RWPE1 (cell line): Measurements from ENCODE around the gene CAMK1D.

ENCODE experiments used
- CTCF ChIA-PET: fragments of 350-600 bp; sonication (Branson Sonifier 250); formaldehyde crosslinking; extraction: SDS; loops from one replicate; lab custom pipeline; 2021; lab: Yijun Ruan, JAX
- POLR2A ChIA-PET: fragments of 400-600 bp; formaldehyde crosslinking; extraction: SDS; loops from one replicate; lab custom pipeline; 2020; ENCODE audit warnings: antibody characterized with exemption; ENCODE audit not compliant: low non-redundant PET; lab: Yijun Ruan, JAX
- DNase-seq: peaks from one replicate; pipeline ENCODE4 v3.0.0; 2012; ENCODE audit warnings: low spot score
- H3K27ac ChIP-seq: fragments of 450-650 bp; 2 replicates; pipeline ENCODE4 v1.5.1; 2017
- TF ChIP-seq, protein P1 (sequence below): fragments of 450-650 bp; conservative IDR thresholded peaks from 2 replicates; pipeline ENCODE4 v1.5.1; 2017; ENCODE audit warnings: low read depth, mild to moderate bottlenecking

Gene CAMK1D

DNA sequence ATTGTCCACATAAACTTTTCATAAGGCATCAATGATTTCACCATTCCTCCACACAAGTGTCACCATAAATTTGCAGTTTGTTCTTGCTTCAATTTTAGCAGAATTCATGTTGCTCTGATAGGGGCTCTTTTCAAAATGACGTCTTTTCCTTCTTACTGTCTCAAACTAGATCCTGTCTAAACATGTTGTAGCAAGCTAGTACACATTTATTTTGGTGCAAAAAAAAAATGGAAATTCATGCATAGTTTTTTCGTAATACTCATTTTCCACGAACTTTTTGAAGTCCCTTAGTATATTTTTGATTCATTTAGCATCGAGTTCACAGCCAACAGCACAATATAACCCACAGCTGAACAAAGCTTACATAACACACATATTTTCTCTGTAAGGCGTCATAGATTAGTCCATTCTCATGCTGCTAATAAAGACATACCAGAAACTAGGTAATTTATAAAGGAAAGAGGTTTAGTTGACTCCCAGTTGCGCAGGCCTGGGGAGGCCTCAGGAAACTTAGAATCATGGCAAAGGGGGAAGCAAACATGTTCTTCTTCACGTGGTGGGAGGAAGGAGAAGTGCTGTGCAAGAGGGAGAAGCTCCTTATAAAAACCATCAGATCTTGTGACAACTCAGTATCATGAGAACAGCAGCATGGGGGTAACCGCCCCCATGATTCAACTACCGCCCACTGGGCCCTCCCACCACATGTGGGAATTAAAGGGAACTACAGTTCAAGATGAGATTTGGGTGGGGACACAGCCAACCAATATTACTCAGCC, 350.6 kb downstream of the CAMK1D start:
- POLR2A ChIA-PET, result no interaction called here
- DNase-seq, result no peak
- TF ChIP-seq, protein P1, sequence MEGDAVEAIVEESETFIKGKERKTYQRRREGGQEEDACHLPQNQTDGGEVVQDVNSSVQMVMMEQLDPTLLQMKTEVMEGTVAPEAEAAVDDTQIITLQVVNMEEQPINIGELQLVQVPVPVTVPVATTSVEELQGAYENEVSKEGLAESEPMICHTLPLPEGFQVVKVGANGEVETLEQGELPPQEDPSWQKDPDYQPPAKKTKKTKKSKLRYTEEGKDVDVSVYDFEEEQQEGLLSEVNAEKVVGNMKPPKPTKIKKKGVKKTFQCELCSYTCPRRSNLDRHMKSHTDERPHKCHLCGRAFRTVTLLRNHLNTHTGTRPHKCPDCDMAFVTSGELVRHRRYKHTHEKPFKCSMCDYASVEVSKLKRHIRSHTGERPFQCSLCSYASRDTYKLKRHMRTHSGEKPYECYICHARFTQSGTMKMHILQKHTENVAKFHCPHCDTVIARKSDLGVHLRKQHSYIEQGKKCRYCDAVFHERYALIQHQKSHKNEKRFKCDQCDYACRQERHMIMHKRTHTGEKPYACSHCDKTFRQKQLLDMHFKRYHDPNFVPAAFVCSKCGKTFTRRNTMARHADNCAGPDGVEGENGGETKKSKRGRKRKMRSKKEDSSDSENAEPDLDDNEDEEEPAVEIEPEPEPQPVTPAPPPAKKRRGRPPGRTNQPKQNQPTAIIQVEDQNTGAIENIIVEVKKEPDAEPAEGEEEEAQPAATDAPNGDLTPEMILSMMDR, result no peak
- H3K27ac ChIP-seq, result 0 out of 2 replicates have a peak overlapping the region, but pooled peaks have one; percentile 28
- CTCF ChIA-PET, result no interaction called here

DNA sequence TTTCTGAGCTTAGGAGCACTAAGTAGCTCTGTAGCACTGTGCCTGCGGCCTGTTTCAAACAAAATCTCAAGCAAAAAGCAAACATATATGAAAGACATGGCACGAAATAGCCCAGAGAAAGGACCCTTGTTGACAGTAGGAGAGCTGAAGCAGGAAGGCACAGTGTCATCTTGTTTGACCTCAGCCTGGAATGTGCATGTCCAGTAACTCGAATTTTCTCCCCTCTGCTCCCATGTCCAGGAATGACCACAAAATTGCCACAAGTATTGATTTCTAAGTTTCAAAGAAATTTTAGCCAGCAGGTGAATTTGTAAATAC, 351.2 kb downstream of the CAMK1D start:
- 0 out of 2 replicates have a peak overlapping the region, but pooled peaks have one; percentile 28 for H3K27ac ChIP-seq
- TF ChIP-seq, protein P1, result no peak
- POLR2A ChIA-PET, result no interaction called here

DNA sequence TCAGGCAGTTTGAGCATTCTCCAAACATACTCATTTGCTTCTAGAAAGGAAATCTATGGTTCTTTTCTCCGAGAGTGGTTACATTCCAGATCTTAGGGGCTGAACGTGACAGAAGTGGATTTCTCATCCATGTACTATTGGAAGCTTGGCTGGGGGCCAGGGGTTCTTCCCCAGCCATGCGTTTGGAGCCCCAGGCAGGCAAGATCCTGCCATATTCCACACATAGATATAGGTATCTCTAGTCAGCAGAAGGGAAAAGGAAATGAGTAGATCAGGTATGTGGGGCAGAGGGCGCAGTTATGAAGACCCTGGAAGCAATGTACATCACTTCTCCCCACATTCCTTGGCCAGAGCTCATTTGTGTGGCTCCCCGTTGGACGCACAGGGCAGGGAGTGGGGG, 352.3 kb downstream of the CAMK1D start:
- POLR2A ChIA-PET, result no interaction called here
- CTCF ChIA-PET, result interaction anchor here (0.8 kb wide), 1 partner anchor 711 kb away, joined by 4 read pairs; no protein-coding TSS in a partner anchor
- peak overlapping the region; percentile 42 for H3K27ac ChIP-seq
- no peak for DNase-seq
- TF ChIP-seq, protein P1, result no peak

More for the DNA sequence above, 351.2 kb downstream of the CAMK1D start:
- DNase-seq, result no peak
- CTCF ChIA-PET, result no interaction called here

DNA sequence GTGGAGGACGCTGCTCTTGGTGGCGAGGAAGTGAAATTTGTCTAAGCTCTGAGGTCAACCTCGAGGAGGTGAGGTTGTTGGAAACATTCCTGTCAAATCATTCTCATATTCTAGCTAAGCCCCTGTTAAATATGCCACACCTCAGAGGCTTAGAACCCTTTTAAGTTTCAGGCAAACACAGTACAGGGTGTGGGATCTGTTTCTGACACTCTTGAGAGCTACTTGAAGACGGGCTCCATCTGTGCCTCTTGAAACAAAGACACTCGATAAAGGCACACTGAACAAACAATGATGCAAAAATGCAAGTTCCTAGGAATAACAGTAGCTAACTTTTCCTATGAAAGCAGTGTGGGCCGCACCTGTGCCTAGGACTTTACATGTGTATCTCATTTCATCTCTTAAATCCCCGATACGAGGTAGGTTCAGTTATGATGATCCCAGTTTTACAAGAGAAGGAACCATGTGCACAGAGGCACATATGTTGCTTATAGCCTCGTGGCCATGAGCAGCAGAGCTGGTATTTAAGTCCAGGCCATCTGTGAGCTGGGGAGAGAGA, 352.9 kb downstream of the CAMK1D start:
- peak overlapping the region; percentile 42 for H3K27ac ChIP-seq
- TF ChIP-seq, protein P1, result no peak
- DNase-seq, result no peak
- ChIA-PET POLR2A (no interaction called here), CTCF (interaction anchor here (0.6 to 0.8 kb wide), 2 partner anchors 710 to 1486 kb away, joined by 3 to 4 read pairs; no protein-coding TSS in a partner anchor)

DNA sequence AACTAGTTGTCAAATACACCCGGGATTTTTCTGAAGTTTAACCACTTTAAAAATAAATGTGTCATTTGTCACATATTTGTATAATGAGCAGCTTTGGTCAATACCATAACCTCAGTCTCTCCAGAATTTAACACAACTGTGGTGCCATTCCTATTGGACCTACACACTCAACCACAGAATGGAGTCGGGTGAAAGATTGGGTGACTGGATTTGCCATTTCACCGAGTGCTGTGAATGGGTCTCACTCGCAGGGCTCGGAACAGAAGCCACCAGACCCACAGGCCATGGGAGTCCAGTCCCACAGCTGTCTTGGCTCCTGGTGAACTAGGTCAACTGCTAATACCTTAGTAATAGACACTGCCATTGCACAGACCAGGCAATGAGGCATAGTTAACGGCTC, 353.8 kb downstream of the CAMK1D start:
- POLR2A ChIA-PET, result no interaction called here
- no peak for DNase-seq
- H3K27ac ChIP-seq, result peak overlapping the region; percentile 86
- CTCF ChIA-PET, result no interaction called here
- TF ChIP-seq, protein P1, result no peak

DNA sequence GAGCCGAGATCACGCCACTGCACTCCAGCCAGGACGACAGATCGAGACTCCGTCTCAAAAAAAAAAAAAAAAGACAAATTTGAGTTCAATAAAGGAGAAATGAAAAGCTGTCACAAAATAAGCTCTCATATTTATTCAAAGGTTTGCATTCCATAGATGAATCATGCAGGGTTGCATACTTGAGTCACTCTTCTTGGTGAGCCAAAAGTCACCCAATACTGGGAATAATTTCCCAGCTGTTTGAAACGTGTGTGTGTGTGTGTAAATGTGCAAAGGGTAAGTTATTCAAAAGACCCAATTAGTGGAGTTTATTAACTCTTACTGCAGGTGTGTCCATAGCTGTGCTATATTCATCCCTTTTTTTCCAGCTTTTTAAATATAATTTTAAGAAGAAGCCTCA, 354.5 kb downstream of the CAMK1D start:
- peak overlapping the region; percentile 86 for H3K27ac ChIP-seq
- ChIA-PET POLR2A (interaction anchor here (0.6 kb wide), 1 partner anchor 1871 kb away, joined by 3 read pairs; no protein-coding TSS in a partner anchor), CTCF (interaction anchor here (0.6 to 1.5 kb wide), 4 partner anchors 85 to 489 kb away, joined by 3 to 7 read pairs (median 4); no protein-coding TSS in a partner anchor)
- TF ChIP-seq, protein P1, result no peak
- DNase-seq, result peak; percentile 57
